Stimulated activated CD8-positive, alpha-beta memory T cell treated with anti-CD3 and anti-CD28 coated beads, Interleukin-2, amount 100 ng/mL, for 48 hours (primary cell): ENCODE measurements around the gene CEP162.
"Not testable (repeated sequence)": the region's sequence is repeated elsewhere in the genome, so short reads cannot be mapped to it uniquely, and the experiment has no call there.

ENCODE experiments used
- DNase-seq, 2 donors: peaks; one replicate each; pipeline ENCODE4 v3.0.0-alpha.2; 2020; ENCODE audit warnings: low read depth in 2 of 2

CEP162 gene

DNA sequence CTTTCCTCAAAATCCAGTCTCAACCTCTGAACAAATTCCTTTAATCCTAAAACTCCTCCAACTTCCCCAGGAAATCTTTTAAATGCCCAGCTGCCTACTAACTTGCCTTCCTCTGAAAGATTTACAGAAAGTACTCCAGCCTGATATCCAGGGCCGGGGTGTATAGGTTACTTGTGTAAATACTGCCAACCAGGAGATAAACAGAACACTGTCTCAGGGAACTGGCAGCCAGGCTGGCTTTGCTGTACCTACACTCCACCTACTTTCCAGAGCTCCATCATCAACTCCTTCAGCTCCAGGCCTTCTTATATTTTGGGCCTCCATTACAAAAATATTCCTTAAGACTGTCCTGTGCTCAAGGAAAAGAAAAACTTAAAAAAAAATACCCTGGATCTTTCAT lies 85.9 kb downstream of the CEP162 start:
- no peak for DNase-seq

DNA sequence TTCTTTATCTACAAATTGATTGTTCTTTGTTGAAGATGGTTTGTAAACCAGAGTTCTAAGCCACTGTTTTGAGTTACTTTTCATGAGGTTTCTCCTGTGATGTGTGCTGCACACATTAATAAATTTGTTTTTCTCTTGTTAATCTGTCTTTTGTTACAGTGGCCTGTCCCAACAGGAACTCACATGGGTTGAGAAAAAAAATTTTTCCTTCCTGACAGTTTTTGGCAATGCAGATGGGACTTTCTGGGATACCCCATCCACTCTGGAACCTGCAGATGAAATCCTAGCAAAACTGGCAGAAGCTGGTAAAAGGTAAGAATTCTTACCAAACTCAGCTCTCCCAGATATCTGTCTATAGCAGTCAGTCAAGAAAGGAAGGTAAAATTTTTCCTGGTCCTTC lies 88.1 kb downstream of the CEP162 start:
- DNase-seq, result no peak

DNA sequence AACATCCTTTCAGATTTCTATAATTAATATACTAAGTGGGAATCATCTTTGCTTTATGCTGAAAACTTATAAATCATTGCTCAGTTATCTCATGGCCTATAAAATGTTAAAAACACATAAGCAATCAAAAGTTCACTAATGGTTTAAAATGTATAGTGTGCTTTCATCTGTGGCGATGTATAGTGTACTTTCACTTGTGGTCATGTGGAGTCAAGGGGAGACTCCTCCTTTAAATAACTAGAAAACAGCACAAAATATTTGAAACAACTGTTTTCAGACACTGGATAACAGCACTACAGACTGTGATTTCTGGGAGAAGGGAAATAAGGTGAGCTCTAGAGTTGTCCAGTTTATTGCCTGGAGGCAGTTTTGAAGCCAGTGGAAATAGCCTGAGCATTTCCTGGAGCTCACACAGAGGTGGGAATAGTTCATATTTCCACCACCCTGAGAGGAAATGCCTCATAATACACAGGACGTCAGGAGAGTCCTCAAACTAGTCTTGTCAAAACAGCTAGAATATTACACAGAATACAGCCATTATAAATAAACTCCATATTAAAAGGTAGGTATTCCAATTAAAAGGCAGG lies 89.4 kb downstream of the CEP162 start:
- no peak for DNase-seq

DNA sequence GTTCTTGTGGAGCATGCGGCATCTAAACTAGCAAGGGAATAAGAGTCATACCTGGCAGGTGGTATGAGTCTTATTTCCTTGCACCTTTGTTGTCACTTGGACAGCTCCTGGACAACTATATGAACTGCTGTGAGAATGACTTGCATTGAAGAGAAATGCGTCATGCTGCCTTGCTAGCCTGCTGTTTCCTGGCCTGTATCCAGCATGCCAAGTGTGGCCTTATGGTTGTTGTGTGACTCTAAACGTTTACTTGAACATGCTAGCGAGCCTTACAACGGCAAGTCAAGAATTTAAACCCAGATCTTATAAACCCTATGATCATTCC lies 90.4 kb downstream of the CEP162 start:
- no peak for DNase-seq

DNA sequence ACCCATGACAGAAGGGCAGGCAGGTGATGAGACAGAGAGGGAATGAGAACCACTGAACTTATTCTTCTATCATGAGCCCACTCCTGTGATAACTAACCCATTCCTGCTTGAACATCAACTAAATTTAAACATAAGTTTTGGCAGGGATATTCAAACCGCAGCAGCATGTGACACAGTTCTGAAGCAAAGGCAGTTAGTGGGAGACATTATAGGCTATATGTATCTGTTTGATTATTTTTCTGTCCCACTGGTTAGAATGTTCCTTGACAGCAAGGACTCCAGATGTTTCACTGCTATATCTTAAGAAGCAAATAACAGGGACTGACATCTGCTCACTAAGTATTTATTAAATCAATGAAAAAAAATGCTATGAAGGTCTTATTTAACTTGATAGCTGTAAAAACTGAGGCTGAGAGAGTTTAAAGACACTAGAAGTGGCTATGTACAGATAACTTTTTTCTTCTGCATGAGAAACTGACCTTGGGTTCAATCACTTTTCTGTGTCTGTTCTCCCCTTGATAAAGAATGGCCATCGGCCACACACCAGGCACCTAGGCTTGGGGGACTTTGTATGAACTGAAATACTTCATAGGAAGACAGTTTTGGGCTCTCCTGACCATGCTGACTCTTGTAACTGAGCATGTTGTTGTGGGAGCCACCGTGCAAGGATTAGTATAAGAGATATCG lies 90.9 kb downstream of the CEP162 start:
- DNase-seq, result no peak

DNA sequence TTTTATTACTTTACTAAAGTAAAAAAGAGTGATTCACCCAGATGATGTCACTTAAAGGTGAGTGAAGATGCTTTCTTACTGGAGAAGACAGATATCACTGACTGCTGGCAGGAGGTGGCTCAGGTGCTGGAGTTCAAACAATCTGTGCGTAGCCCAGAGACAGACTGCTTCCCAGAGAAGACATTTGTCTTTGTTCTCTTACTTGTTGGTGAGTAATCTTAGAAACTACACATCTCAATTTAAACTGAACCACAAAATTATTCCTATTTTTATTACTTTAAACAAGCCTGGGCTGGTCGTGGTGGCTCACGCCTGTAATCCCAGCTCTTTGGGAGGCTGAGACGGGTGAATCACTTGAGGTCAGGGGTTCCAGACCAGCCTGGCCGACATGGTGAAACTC lies 92.2 kb downstream of the CEP162 start:
- DNase-seq, result no peak

DNA sequence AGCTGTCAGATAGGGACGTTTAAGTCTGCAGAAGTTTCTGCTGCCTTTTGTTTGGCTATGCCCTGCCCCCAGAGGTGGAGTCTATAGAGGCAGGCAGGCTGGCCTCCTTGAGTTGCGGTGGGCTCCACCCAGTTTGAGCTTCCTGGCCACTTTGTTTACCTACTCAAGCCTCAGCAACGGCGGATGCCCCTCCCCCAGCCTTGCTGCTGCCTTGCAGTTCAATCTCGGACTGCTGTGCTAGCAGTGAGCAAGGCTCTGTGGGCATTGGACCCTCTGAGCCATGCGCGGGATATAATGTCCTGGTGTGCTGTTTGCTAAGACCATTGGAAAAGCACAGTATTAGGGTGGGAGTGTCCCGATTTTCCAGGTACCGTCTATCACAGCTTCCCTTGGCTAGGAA lies 94.1 kb downstream of the CEP162 start:
- not testable (repeated sequence) for DNase-seq

DNA sequence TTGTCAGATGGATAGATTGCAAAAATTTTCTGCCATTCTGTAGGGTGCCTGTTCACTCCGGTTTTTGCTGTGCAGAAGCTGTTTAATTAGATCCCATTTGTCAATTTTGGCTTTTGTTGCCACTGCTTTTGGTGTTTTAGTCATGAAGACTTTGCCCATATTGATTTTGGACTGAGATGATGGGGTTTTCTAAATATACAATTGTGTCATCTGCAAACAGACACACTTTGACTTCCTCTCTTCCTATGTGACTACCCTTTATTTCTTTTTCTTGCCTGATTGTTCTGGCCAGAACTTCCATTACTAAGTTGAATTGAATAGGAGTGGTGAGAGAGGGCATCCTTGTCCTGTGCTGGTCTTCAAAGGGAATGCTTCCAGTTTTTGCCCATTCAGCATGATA lies 97.9 kb downstream of the CEP162 start:
- DNase-seq, result not testable (repeated sequence)

DNA sequence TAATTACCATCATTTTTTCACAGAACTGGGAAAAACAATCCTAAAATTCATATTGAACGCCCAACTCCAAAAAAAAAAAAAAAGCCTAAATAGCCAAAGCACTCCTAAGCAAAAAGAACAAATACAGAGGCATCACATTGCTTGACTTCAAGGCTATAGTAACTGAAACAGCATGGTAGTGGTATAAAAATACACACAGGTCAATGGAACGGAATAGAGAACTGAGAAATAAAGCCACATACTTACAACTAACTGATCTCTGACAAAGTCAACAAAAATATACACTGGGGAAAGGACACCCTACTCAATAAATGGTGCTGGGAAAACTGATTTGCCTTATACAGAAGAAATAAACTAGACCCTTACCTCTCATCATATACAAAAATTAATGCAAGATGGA lies 104.3 kb downstream of the CEP162 start:
- no peak for DNase-seq

DNA sequence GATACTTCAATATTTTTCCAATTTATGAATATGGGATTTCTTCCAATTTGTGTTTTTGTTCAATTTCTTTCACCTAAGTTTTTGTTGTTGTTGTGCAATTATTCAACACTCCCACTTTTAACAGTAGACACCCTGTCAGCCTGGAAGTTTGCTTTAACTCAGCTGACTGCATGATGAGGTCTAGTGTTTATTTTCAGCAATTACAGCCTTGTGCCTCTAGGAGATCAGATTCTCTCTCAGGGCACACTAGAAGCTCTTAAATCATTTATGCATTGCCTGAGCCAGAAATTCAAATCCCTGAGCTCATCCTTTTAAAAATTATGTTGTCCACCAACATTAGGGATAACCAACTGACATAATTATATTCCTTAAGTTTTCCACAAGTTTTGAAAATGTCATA lies 108.2 kb downstream of the CEP162 start:
- DNase-seq, result no peak

DNA sequence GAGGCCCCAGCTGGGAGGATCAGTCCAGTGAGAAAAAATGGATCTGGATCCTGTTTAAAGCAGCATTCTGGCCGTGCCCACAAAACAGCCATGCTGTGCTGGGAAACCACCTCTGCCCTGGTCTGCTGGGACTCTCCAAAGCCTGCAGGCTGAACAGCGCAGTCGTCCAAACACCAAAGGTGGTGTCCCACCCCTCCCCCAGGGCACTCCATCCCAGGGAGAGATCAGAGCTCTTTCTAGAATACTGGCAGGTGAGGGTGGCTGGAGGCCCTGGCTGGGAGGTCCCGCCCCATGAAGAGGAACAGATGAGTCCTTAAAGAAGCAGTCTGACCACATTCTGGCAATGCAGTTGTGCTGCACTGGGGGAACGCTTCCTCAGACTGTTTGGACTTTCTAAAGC lies 109.3 kb downstream of the CEP162 start:
- no peak for DNase-seq

DNA sequence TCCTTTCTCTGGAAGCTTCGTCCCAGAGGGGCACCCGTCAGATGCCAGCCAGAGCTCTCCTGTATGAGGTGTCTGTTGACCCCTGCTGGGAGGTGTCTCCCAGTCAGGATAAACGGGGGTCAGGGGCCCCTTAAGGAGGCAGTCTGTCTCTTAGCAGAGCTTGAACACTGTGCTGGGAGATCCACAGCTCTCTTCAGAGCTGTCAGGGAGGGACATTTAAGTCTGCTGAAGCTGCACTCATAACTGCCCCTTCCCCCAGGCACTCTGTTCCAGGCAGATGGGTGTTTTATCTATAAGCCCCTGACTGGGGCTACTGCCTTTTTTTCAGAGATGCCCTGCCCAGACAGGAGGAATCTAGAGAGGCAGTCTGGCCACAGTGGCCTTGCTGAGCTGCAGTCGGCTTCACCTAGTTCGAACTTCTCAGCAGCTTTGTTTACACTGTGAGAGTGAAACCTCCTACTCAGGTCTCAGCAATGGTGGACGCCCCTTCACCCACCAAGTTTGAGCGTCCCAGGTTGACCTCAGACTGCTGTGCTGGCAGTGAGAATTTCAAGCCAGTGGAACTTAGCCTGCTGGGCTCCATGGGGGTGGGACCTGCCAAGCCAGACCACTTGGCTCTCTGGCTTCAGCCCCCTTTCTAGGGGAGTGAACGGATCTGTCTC lies 112.4 kb downstream of the CEP162 start:
- DNase-seq, result not testable (repeated sequence)

DNA sequence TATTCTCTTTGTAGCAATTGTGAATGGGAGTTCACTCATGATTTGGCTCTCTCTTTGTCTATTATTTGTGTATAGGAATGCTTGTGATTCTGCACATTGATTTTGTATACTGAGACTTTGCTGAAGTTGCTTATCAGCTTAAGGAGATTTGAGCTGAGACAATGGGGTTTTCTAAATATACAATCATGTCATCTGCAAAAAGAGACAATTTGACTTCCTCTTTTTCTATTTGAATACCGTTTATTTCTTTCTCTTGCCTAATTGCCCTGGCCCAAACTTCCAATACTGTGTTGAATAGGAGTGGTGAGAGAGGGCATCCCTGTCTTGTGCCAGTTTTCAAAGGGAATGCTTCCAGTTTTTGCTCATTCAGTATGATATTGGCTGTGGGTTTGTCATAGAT lies 116.1 kb downstream of the CEP162 start:
- DNase-seq, result not testable (repeated sequence)

DNA sequence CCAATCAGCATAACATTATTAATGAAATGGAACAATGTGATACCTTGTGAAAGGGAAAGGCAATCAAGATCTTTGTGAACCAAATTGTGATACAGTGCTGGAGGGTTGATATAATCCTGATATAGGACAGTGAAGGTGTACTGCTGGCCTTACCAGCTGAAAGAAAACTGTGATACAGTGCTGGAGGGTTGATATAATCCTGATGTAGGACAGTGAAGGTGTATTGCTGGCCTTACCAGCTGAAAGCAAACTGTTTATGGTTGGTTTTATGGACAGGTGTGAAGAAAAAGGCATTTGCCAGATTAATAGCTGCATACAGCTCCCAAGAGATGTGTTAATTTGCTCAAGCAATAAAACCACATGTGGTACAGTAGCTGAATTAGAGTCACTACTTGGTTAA lies 119.9 kb downstream of the CEP162 start:
- DNase-seq, result no peak

DNA sequence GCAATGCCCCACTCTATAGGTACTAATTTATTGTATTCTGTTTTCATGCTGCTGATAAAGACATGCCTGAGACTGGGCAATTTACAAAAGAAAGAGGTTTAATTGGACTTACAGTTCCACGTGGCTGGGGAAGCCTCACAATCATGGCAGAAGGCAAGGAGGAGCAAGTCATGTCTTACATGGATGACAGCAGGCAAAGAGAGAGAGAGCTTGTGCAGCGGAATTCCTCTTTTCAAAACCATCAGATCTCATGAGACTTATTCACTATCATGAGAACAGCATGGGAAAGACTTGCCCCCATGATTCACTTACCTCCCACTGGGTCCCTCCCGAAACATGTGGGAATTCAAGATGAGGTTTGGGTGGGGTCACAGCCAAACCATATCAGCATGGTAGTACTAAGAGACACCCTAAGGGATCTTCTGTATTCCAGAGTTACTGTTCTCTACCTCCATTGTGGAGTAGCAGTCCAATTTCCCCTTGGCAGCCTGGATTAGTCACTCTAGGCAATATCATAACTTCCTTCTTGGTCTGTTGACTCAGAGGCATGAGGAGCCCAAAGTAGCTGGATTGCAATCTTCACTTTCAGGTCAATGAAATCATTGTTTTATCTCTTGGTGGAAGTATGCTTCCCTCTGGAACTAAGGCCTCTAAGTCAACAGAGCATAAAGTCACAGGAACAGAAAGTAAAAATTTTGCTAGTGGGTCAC lies 122.1 kb downstream of the CEP162 start:
- not testable (repeated sequence) for DNase-seq

DNA sequence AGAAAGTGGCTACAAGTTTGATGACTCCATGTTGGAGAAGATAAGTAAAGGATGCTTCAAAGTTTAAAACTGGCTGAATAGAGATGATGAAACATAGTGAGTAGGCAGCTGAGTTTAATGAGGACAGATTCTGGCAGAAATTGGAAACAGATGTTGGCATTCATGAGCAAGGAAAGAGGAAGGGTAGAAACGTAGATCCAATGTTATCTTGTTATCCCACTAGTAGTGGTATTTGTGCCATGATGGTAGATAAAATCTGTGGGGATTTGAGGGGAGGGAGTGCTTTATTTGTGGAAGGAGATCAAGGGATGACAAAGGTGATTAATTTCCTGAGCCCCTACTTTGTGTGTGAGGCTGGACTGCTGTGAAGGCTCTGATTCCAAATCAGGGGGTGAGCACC lies 124.4 kb downstream of the CEP162 start:
- DNase-seq, result no peak

DNA sequence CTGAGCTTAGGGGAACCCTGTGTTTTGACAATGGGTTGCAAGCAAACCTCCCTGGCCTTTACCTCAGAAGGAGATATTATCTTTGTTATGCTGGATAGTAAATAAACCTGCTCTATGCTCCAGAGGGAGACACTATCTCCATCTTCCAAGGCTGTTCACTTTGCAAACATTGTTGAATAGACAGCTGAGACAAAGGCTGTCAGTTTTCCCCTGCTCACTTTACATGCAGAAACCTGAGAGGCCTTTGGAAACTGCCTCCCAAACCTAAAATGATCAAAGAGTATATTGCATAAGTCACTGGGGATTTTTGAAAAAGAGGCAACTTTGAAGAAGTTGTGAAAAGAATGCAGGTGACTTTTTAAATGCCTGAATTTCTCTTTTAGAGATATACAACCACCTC lies 132.3 kb downstream of the CEP162 start:
- DNase-seq, result no peak

DNA sequence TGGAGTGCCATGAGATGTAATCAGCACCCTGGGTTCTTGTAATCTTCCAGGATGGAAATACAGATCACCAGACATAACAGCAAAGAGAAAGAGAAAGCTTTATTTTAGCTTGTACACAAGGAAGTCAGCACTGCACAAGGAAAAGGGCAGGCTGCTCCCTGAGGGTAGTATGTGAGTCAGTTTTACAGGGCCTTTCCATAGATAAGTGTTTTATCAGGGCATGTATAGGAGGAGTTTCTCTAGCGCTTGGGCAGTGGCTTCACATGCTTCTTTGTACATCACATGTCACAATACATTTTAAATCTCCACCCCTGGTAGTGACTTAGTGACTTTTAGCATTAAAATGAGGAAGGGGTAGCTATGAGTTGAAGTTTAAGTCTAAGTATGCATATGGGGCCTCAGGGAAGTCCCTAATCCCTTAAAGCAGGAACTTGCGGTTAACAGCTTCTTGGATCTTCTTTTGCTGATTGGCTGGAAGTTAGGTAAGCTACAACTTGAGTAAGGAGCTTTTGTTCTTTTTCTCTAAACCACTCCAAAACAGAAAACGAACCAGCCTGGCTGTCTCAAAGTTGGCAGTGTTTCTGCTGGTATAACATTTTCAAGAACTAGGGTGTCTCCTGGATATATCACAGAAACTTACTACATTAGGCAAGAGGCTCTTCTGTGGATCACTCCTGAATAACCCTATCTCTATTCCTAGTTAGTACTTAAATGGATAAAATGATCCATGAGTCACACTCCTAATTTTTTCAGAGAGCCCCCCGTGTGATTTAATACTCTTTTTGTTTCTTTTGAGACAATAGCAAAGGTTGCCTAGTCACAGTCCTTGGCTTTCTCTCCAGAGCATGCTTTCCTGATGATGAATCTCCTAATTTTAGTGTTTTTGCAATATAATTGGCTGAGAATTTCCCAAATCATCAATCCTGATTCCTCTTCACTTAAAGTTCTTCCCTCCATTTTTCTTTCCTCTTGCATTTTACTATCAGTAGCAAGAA lies 133.7 kb downstream of the CEP162 start:
- no peak for DNase-seq

DNA sequence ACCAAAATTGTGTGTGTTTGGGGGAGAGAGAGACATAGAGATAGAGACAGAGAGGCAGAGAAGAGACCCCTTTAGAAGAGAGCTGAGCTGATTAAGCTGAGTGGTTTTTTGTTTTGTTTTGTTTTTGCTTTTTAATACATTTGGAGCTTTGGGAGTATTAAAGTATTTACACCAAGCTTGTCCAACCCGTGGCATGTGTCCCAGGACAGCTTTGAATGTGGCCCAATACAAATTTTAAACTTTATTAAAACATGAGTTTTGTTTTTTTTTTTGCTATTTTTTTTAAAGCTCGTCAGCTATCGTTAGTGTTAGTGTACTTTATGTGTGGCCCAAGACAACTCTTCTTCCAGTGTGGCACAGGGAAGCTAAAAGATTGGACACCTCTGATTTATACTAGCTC lies 137.9 kb downstream of the CEP162 start:
- no peak for DNase-seq

DNA sequence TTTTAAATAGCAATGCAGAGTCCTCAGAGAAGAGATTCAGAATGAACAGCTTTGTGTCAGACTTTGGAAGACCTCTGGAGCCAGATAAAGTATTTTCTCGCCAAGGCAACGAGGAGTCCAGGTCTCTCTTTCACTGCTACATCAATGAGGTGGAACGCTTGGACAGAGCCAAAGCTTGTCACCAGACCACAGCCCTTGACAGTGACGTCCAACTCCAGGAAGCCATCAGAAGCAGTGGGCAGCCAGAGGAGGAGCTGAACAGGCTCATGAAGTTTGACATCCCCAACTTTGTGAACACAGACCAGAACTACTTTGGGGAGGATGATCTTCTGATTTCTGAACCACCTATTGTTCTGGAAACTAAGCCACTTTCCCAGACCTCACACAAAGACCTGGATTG lies 138.4 kb downstream of the CEP162 start:
- no peak for DNase-seq

DNA sequence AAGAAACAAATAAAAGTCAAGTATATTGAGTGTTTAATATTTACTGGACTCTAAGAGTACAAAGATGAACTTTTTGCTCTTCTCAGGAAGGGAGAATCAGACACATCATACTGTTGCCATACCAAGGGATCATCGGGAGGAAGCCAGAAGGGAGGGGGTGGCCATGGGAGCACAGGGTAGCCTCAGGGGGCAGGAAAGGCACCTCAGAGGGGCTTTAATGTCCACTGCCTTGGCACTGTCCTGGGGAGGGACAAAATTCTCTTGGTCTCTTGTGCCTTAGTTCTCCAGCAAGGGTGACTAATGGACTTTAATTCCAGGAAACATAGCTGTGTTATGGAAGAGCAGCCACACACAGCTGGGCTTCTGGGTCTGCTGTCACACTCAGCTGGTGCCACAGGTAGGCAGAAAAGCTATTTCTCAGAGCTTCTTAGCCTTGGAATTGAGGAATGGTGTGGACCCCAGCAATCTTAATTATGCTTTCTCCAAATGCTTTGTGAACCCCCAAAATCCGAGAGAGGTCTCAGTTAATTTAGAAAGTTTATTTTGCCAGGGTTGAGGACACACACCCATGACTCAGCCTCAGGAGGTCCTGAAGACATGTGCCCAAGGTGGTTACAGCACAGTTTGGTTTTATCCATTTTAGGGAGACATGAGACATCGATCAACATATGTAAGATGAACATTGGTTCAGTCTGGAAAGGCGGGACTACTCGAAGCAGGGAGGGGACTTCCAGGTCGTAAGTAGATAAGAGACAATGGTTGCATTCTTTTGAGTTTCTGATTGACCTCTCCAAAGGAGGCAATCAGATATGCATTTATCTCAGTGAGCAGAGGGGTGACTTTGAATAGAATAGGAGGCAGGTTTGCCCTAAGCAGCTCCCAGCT lies 140.7 kb downstream of the CEP162 start:
- no peak for DNase-seq
